H1 (cell line): ENCODE results near the gene RIMS3. TPM values are rescaled to one million over a fixed set of nuclear protein-coding genes. Genes with fewer than 3 reads are reported as not detected.

ENCODE experiments used
- CTCF ChIA-PET: fragments of 300-600 bp; sonication (Branson Sonifier 250); formaldehyde crosslinking; loops from one replicate; lab custom pipeline; 2021; ENCODE audit not compliant: partially characterized antibody; lab: Charles Lee
- POLR2A ChIA-PET: fragments of 300-600 bp; sonication (Branson Sonifier 250); formaldehyde crosslinking; loops from one replicate; lab custom pipeline; 2021; ENCODE audit warnings: inconsistent platforms; ENCODE audit not compliant: partially characterized antibody; lab: Charles Lee
- DNase-seq, 2 experiments: peaks; one replicate each; pipeline versions ENCODE4 v3.0.0 to v3.0.0-alpha.2; 2010 to 2022; ENCODE audit warnings: low spot score in 2 of 2, low read depth in 1 of 2, mixed read lengths in 1 of 2
- FAIRE-seq: peaks from 2 replicates; lab custom pipeline; 2011; peaks lifted over from hg19 to GRCh38; lab: Jason Lieb, UNC
- H2AFZ ChIP-seq: 2 replicates; pipeline ENCODE4 v1.8.1; 2012; ENCODE audit warnings: low read length, inconsistent platforms
- H2AK5ac ChIP-seq: 2 replicates; pipeline ENCODE4 v1.6.1; 2013; ENCODE audit warnings: low read depth, low read length
- H2BK120ac ChIP-seq: replicated peaks from 2 replicates; pipeline ENCODE3; 2013; ENCODE audit warnings: low read depth, low read length, inconsistent platforms
- H2BK12ac ChIP-seq: 2 replicates; pipeline ENCODE4 v1.6.1; 2013; ENCODE audit warnings: low read depth, low read length
- H2BK15ac ChIP-seq: 2 replicates; pipeline ENCODE4 v1.6.1; 2013; ENCODE audit warnings: low read length
- H2BK20ac ChIP-seq: 2 replicates; pipeline ENCODE4 v1.6.1; 2013; ENCODE audit warnings: low read length
- H2BK5ac ChIP-seq: 2 replicates; pipeline ENCODE4 v1.6.1; 2013; ENCODE audit warnings: low read depth, low read length
- H3K14ac ChIP-seq: 2 replicates; pipeline ENCODE4 v1.6.1; 2013; ENCODE audit warnings: inconsistent platforms; ENCODE audit not compliant: insufficient read length
- H3K18ac ChIP-seq: 2 replicates; pipeline ENCODE4 v1.6.1; 2013; ENCODE audit warnings: low read length; ENCODE audit errors: extremely low read depth
- H3K23ac ChIP-seq: 2 replicates; pipeline ENCODE4 v1.6.1; 2013; ENCODE audit warnings: inconsistent platforms; ENCODE audit not compliant: insufficient read length
- H3K23me2 ChIP-seq: 2 replicates; pipeline ENCODE4 v1.6.1; 2013; ENCODE audit warnings: low read depth, low read length
- H3K27ac ChIP-seq: 2 replicates; pipeline ENCODE4 v1.6.1; 2011; ENCODE audit warnings: low read depth, low read length, inconsistent platforms
- H3K27me3 ChIP-seq, 4 experiments: replicated peaks in 1 of 4; 1 replicate in 1 of 4; 2 replicates in 3 of 4; pipeline versions ENCODE4 v1.6.1 to v1.8.1; 2011 to 2013; ENCODE audit warnings: low read length in 3 of 4, mild to moderate bottlenecking in 3 of 4, inconsistent platforms in 2 of 4, mixed read lengths in 2 of 4, moderate library complexity in 1 of 4; ENCODE audit not compliant: control insufficient read depth in 3 of 4, insufficient read depth in 3 of 4; ENCODE audit errors: extremely low read depth in 1 of 4
- H3K36me3 ChIP-seq, 4 experiments: 2 replicates each; pipeline versions ENCODE4 v1.6.1 to v1.8.1; 2011 to 2013; ENCODE audit warnings: mild to moderate bottlenecking in 4 of 4, low read length in 3 of 4, moderate library complexity in 2 of 4, control low read depth in 1 of 4, inconsistent platforms in 1 of 4; ENCODE audit not compliant: insufficient read depth in 4 of 4, control insufficient read depth in 2 of 4
- H3K4ac ChIP-seq: replicated peaks from 2 replicates; pipeline ENCODE3; 2013; ENCODE audit warnings: low read length, low read depth, mixed read lengths, inconsistent platforms; ENCODE audit not compliant: insufficient read length
- H3K4me1 ChIP-seq, 4 experiments: replicated peaks in 1 of 4; 1 replicate in 1 of 4; 2 replicates in 3 of 4; pipeline versions ENCODE4 v1.6.1 to v1.8.1; 2011 to 2013; ENCODE audit warnings: low read length in 3 of 4, inconsistent platforms in 2 of 4, mixed read lengths in 1 of 4; ENCODE audit not compliant: insufficient read depth in 4 of 4, control insufficient read depth in 3 of 4
- H3K4me2 ChIP-seq, 2 experiments: 2 replicates each; pipeline versions ENCODE4 v1.6.1 to v1.8.1; 2011 to 2013; ENCODE audit warnings: low read depth in 2 of 2, low read length in 2 of 2, control low read depth in 1 of 2, inconsistent platforms in 1 of 2, mild to moderate bottlenecking in 1 of 2; ENCODE audit not compliant: insufficient read depth in 1 of 2
- H3K4me3 ChIP-seq, 4 experiments: fragments of 200-600, 300-600 bp in 1 of 4; sonication (generic), shearing (Covaris generic), sonication (Bioruptor Twin) in 1 of 4; 2 replicates each; pipeline versions ENCODE4 v1.5.1 to v1.8.1; 2011 to 2016; ENCODE audit warnings: low read length in 4 of 4, low read depth in 3 of 4, control low read depth in 2 of 4, inconsistent platforms in 2 of 4, mild to moderate bottlenecking in 2 of 4, mixed read lengths in 1 of 4, moderate library complexity in 1 of 4; ENCODE audit not compliant: insufficient read depth in 2 of 4; ENCODE audit errors: extremely low read depth in 1 of 4
- H3K56ac ChIP-seq: replicated peaks from 2 replicates; pipeline ENCODE3; 2013; ENCODE audit warnings: low read depth, mild to moderate bottlenecking, mixed read lengths, low read length, inconsistent platforms; ENCODE audit not compliant: insufficient read length
- H3K79me1 ChIP-seq: 2 replicates; pipeline ENCODE4 v1.6.1; 2013; ENCODE audit warnings: low read depth, low read length, control low read depth
- H3K79me2 ChIP-seq, 2 experiments: 2 replicates each; pipeline versions ENCODE4 v1.6.1 to v1.8.1; 2012 to 2013; ENCODE audit warnings: low read length in 2 of 2, mild to moderate bottlenecking in 2 of 2, inconsistent platforms in 1 of 2; ENCODE audit not compliant: insufficient read depth in 2 of 2, control insufficient read depth in 1 of 2
- H3K9ac ChIP-seq, 4 experiments: replicated peaks in 1 of 4; 1 replicate in 1 of 4; 2 replicates in 3 of 4; pipeline versions ENCODE4 v1.6.1 to v1.8.1; 2011 to 2013; ENCODE audit warnings: low read depth in 3 of 4, low read length in 3 of 4, control low read depth in 2 of 4, mild to moderate bottlenecking in 2 of 4, moderate library complexity in 2 of 4, inconsistent platforms in 1 of 4; ENCODE audit errors: extremely low read depth in 1 of 4
- H3K9me3 ChIP-seq, 2 experiments: 2 replicates each; pipeline versions ENCODE4 v1.6.1 to v1.8.1; 2012 to 2013; ENCODE audit warnings: mild to moderate bottlenecking in 2 of 2, moderate library complexity in 2 of 2, control low read depth in 1 of 2, inconsistent platforms in 1 of 2, low read depth in 1 of 2, low read length in 1 of 2, mixed read lengths in 1 of 2; ENCODE audit not compliant: insufficient read depth in 2 of 2
- H4K20me1 ChIP-seq, 2 experiments: replicated peaks in 1 of 2; 2 replicates each; pipeline versions ENCODE3 to v1.8.1; 2011 to 2013; ENCODE audit warnings: inconsistent platforms in 2 of 2, low read length in 2 of 2, mild to moderate bottlenecking in 1 of 2; ENCODE audit not compliant: insufficient read depth in 2 of 2, control insufficient read depth in 1 of 2
- H4K5ac ChIP-seq: 2 replicates; pipeline ENCODE4 v1.6.1; 2013; ENCODE audit warnings: low read length, low read depth, mixed read lengths, inconsistent platforms; ENCODE audit not compliant: insufficient read length
- H4K8ac ChIP-seq: 2 replicates; pipeline ENCODE4 v1.8.0; 2013; ENCODE audit warnings: mild to moderate bottlenecking, moderate library complexity, low read length, inconsistent platforms; ENCODE audit not compliant: insufficient read depth; ENCODE audit errors: extremely low read depth
- H4K91ac ChIP-seq: replicated peaks from 2 replicates; pipeline ENCODE3; 2013; ENCODE audit warnings: low read length, mixed read lengths, inconsistent platforms; ENCODE audit not compliant: insufficient read length
- BACH1 ChIP-seq: IDR thresholded peaks from 2 replicates; pipeline ENCODE4 v1.6.1; 2012; ENCODE audit warnings: low read length, improper control_type of control experiment
- CBX5 ChIP-seq: fragments of 300-800, 300-1000 bp; sonication (generic); IDR thresholded peaks from 2 replicates; pipeline ENCODE4 v1.7.1; 2016; ENCODE audit warnings: antibody characterized with exemption, low read length, low read depth
- HDAC2 ChIP-seq, 2 experiments: fragments of 300-600 bp in 1 of 2; sonication (generic) in 1 of 2; IDR thresholded peaks; 2 replicates each; pipeline ENCODE4 v1.6.1; 2011 to 2012; ENCODE audit warnings: low read depth in 2 of 2, low read length in 2 of 2, mild to moderate bottlenecking in 2 of 2, moderate library complexity in 2 of 2, borderline replicate concordance in 1 of 2, inconsistent platforms in 1 of 2
- JUN ChIP-seq: IDR thresholded peaks from 2 replicates; pipeline ENCODE4 v1.6.1; 2011; ENCODE audit warnings: low read depth, mild to moderate bottlenecking, improper control_type of control experiment, low read length
- MAFK ChIP-seq: IDR thresholded peaks from 2 replicates; pipeline ENCODE4 v1.6.1; 2012; ENCODE audit warnings: low read depth, mild to moderate bottlenecking, improper control_type of control experiment, low read length
- NRF1 ChIP-seq: IDR thresholded peaks from 2 replicates; pipeline ENCODE4 v1.6.1; 2011; ENCODE audit warnings: mild to moderate bottlenecking, low read depth, low read length, improper control_type of control experiment
- RBBP5 ChIP-seq: IDR thresholded peaks from 2 replicates; pipeline ENCODE4 v1.7.1; 2012; ENCODE audit warnings: low read depth, mild to moderate bottlenecking, inconsistent platforms, low read length, moderate library complexity, borderline replicate concordance
- SRF ChIP-seq: IDR thresholded peaks from 2 replicates; pipeline ENCODE4 v1.6.1; 2011; ENCODE audit warnings: mild to moderate bottlenecking, low read depth, low read length, moderate library complexity
- YY1 ChIP-seq: IDR thresholded peaks from 2 replicates; pipeline ENCODE4 v1.6.1; 2011; ENCODE audit warnings: low read depth, mild to moderate bottlenecking, low read length
- WGBS, 2 experiments: shearing (Covaris generic) in 1 of 2; methylation state at CpG; one replicate each; pipeline versions ENCODE4 v1.1.6 to v1.1.7; 2013 to 2015; ENCODE audit warnings: low lambda C conversion rate in 2 of 2, mixed read lengths in 2 of 2, inconsistent platforms in 1 of 2, low coverage in 1 of 2, missing lambda C conversion rate in 1 of 2; ENCODE audit not compliant: insufficient replicate concordance in 2 of 2, insufficient coverage in 1 of 2, insufficient read length in 1 of 2; ENCODE audit errors: extremely low coverage in 1 of 2, missing lambda C conversion rate in 1 of 2; 5-methylcytosine and 5-hydroxymethylcytosine counted together
- polyA plus RNA-seq, 7 experiments: library from polyadenylated mRNA; depleted of rRNA in 3 of 7; stranded (reverse) in 5 of 7; unstranded in 2 of 7; fragments of >200 nt in 5 of 7; fragments of 200-250 nt in 2 of 7; gene quantifications; 1 replicate in 5 of 7; 2 replicates in 1 of 7; 4 replicates in 1 of 7; pipeline versions ENCODE4 v1.2.1 to v1.2.3, GENCODE V29; 2011 to 2013; ENCODE audit warnings: missing spikeins in 2 of 7, mixed read lengths in 2 of 7
- total RNA-seq: library from RNA; stranded (reverse); fragmentation: NEBNext Ultra II Directional; extraction: Animal tissue kit (Norgen Biotek cat#: 25700); gene quantifications from 2 replicates; pipeline ENCODE4 v1.2.1, GENCODE V29; 2021
- TF ChIP-seq, protein P1 (sequence below): IDR thresholded peaks from 2 replicates; pipeline ENCODE4 v1.6.1; 2011; ENCODE audit warnings: low read length, improper control_type of control experiment
- TF ChIP-seq, protein P2 (sequence below): IDR thresholded peaks from 2 replicates; pipeline ENCODE4 v1.6.1; 2011; ENCODE audit warnings: low read depth, mild to moderate bottlenecking, low read length; ENCODE audit not compliant: insufficient read depth

Gene RIMS3
- total and polyA plus RNA-seq, 2 of the 8 experiments (the other 6 are each of a cell fraction or from before 2014, with no cell fraction given) = 13.3 to 20.6 TPM

- Histone ChIP-seq H3K79me2 (peaks cover 9 to 88% of the 10 kb centered on the region in 2 experiments), H3K23ac (no peak overlapping the region), H2BK15ac (no peak overlapping the region), H3K14ac (no peak overlapping the region), H3K27ac (no peak overlapping the region), H3K18ac (no peak overlapping the region), H3K56ac (no peak overlapping the region), H3K79me1 (peaks cover 2% of the 10 kb centered on the region; the same call in 1 of the 2 replicates), H4K20me1 (no peaks in the 10 kb centered on the region), H3K4me1 (peaks cover 0 to 2% (median 0%) of the 10 kb centered on the region in 4 experiments; a peak in 3 of 7 replicates), H2BK120ac (no peak overlapping the region), H3K23me2 (no peaks in the 10 kb centered on the region), H3K9ac (no peak overlapping the region), H3K4me3 (no peak overlapping the region), H3K36me3 (no peaks in the 10 kb centered on the region), H3K9me3 (no peaks in the 10 kb centered on the region), H3K27me3 (no peaks in the 10 kb centered on the region), H2BK20ac (no peak overlapping the region), H4K91ac (no peak overlapping the region), H3K4me2 (no peak overlapping the region), H3K4ac (no peak overlapping the region), H2AK5ac (no peak overlapping the region), H2BK12ac (no peak overlapping the region), H4K5ac (no peak overlapping the region), H4K8ac (no peak overlapping the region), H2BK5ac (no peak overlapping the region), H2AFZ (no peak overlapping the region)
- TF ChIP-seq NRF1 = no peak
- no peak for TF ChIP-seq BACH1
- no peak for TF ChIP-seq HDAC2 (IDR thresholded peaks at IDR 0.05; ENCODE audit: borderline replicate concordance in 1 of 2, low read depth in 2 of 2, low read length in 2 of 2)
- no peak for TF ChIP-seq JUN
- TF ChIP-seq, protein P1, sequence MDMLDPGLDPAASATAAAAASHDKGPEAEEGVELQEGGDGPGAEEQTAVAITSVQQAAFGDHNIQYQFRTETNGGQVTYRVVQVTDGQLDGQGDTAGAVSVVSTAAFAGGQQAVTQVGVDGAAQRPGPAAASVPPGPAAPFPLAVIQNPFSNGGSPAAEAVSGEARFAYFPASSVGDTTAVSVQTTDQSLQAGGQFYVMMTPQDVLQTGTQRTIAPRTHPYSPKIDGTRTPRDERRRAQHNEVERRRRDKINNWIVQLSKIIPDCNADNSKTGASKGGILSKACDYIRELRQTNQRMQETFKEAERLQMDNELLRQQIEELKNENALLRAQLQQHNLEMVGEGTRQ = no peak
- TF ChIP-seq SRF = no peak
- TF ChIP-seq, protein P2, sequence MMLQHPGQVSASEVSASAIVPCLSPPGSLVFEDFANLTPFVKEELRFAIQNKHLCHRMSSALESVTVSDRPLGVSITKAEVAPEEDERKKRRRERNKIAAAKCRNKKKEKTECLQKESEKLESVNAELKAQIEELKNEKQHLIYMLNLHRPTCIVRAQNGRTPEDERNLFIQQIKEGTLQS = no peak
- TF ChIP-seq CBX5 = no peak
- TF ChIP-seq RBBP5 = no peak
- no peak for TF ChIP-seq YY1
- no peak for TF ChIP-seq MAFK
- WGBS, 2 experiments = 86% methylated on average over 3 of the region's 3 CpGs; no CpG with 5 or more reads in 1 of the 2 experiments
- POLR2A ChIA-PET = interaction anchor here (0.7 to 17.0 kb wide), 5 partner anchors 9 to 103 kb away, joined by 3 to 293 read pairs (median 6); partner anchors contain the start of gene NFYC
- FAIRE-seq = no peak
- no peak for DNase-seq
- CTCF ChIA-PET = interaction anchor here (0.6 to 2.2 kb wide), 4 partner anchors 8 to 1584 kb away, joined by 3 to 6 read pairs (median 4); no protein-coding TSS in a partner anchor
These were observed 36.2 kb upstream of the RIMS3 start for GRCh38 chr1:40701684-40702083.
